K562 (cell line): ENCODE results near the gene DOCK3. TPM values are rescaled to one million over a fixed set of nuclear protein-coding genes. Genes with fewer than 3 reads are reported as not detected.

Experiments
- ATAC-seq: fragments of 200-7000 bp; cut with Tn5 transposase; 3 replicates; pipeline ENCODE4 v1.9.1; 2020; ENCODE audit warnings: moderate library complexity
- BruUV-seq: library from RNA; stranded (reverse); fragments of 400-500 nt; replicated peaks from 2 replicates; lab custom pipeline; 2021; lab: Mats Ljungman, UMichigan
- CTCF ChIA-PET: fragments of 300-600 bp; formaldehyde crosslinking; extraction: SDS; loops from one replicate; lab custom pipeline; 2021; ENCODE audit warnings: low intra/inter-chr PET ratio; lab: Yijun Ruan, JAX
- POLR2A ChIA-PET: fragments of 300-600, 350-650 bp; sonication (Branson Sonifier 250); formaldehyde crosslinking; extraction: SDS; loops from one replicate; lab custom pipeline; 2021; ENCODE audit warnings: antibody characterized with exemption, inconsistent platforms; lab: Yijun Ruan, JAX
- DNase-seq, 4 experiments: peaks; one replicate each; pipeline versions ENCODE4 v3.0.0 to v3.0.0-alpha.2; 2011 to 2018; ENCODE audit warnings: low spot score in 3 of 4, mixed read lengths in 3 of 4; ENCODE audit errors: extremely low read depth in 1 of 4
- FAIRE-seq: peaks from 2 replicates; lab custom pipeline; 2011; peaks lifted over from hg19 to GRCh38; lab: Jason Lieb, UNC
- H2AFZ ChIP-seq: 2 replicates; pipeline ENCODE4 v1.6.0; 2011; ENCODE audit warnings: low read depth, low read length, control low read depth, inconsistent platforms
- H3K27ac ChIP-seq: fragments of 200-600 bp; 3 replicates; pipeline ENCODE4 v1.8.0; 2011; ENCODE audit warnings: low read depth, mild to moderate bottlenecking, control low read depth, inconsistent platforms, low read length, moderate library complexity, mixed read lengths; ENCODE audit errors: extremely low read depth
- H3K27me3 ChIP-seq, 2 experiments: fragments of 300-600 bp in 1 of 2; 2 replicates in 1 of 2; 3 replicates in 1 of 2; pipeline versions ENCODE4 v1.6.0 to v1.8.0; 2011; ENCODE audit warnings: inconsistent platforms in 2 of 2, low read length in 2 of 2, mild to moderate bottlenecking in 1 of 2, mixed read lengths in 1 of 2, moderate library complexity in 1 of 2; ENCODE audit not compliant: control insufficient read depth in 2 of 2, insufficient read depth in 2 of 2
- H3K36me3 ChIP-seq: fragments of 300-600 bp; 3 replicates; pipeline ENCODE4 v1.8.0; 2011; ENCODE audit warnings: mild to moderate bottlenecking, low read length, inconsistent platforms; ENCODE audit not compliant: control insufficient read depth, insufficient read depth
- H3K4me1 ChIP-seq, 2 experiments: fragments of 200-600 bp in 1 of 2; replicated peaks in 1 of 2; 2 replicates in 1 of 2; 3 replicates in 1 of 2; pipeline versions ENCODE4 v1.5.1 to v1.8.0; 2011; ENCODE audit warnings: inconsistent platforms in 2 of 2, low read length in 2 of 2, mild to moderate bottlenecking in 1 of 2, mixed read lengths in 1 of 2, moderate library complexity in 1 of 2; ENCODE audit not compliant: control insufficient read depth in 2 of 2, insufficient read depth in 2 of 2
- H3K4me2 ChIP-seq: 2 replicates; pipeline ENCODE4 v1.6.1; 2011; ENCODE audit warnings: low read length, control low read depth, inconsistent platforms, mixed read lengths; ENCODE audit not compliant: insufficient read depth
- H3K4me3 ChIP-seq: fragments of 200-600 bp; sonication (generic), shearing (Covaris generic); 2 replicates; pipeline ENCODE4 v1.5.1; 2016; ENCODE audit warnings: control low read depth, inconsistent platforms
- H3K79me2 ChIP-seq: fragments of 200-600 bp; 3 replicates; pipeline ENCODE4 v1.8.0; 2011; ENCODE audit warnings: low read length, inconsistent platforms; ENCODE audit not compliant: control insufficient read depth, insufficient read depth
- H3K9ac ChIP-seq, 2 experiments: 2 replicates each; pipeline versions ENCODE4 v1.6.0 to v1.6.1; 2011; ENCODE audit warnings: low read depth in 2 of 2, low read length in 2 of 2, control low read depth in 1 of 2, inconsistent platforms in 1 of 2, mild to moderate bottlenecking in 1 of 2, mixed read lengths in 1 of 2; ENCODE audit not compliant: insufficient read depth in 1 of 2
- H3K9me1 ChIP-seq: one replicate; pipeline ENCODE4 v1.6.0; 2011; ENCODE audit warnings: inconsistent platforms, mild to moderate bottlenecking, low read length, moderate library complexity; ENCODE audit not compliant: control insufficient read depth, insufficient read depth
- H3K9me3 ChIP-seq: replicated peaks from 2 replicates; pipeline ENCODE4 v1.5.1; 2011; ENCODE audit warnings: low read depth, low read length, inconsistent platforms; ENCODE audit not compliant: control insufficient read depth, insufficient read depth
- H4K20me1 ChIP-seq: replicated peaks from 2 replicates; pipeline ENCODE4 v1.6.1; 2011; ENCODE audit warnings: low read length, inconsistent platforms, mixed read lengths; ENCODE audit not compliant: control insufficient read depth, insufficient read depth
- CTCF ChIP-seq, 3 experiments: IDR thresholded peaks in 2 of 3; conservative IDR thresholded peaks in 1 of 3; 2 replicates each; pipeline ENCODE4 v1.5.1; 2011 to 2012; ENCODE audit warnings: low read length in 3 of 3, mild to moderate bottlenecking in 3 of 3, control low read depth in 2 of 3, improper control_type of control experiment in 1 of 3, inconsistent platforms in 1 of 3, low read depth in 1 of 3, mixed read lengths in 1 of 3, moderate library complexity in 1 of 3; ENCODE audit not compliant: insufficient read depth in 2 of 3
- IFI16 ChIP-seq: fragments of 250-450 bp; sonication (Bioruptor Pico); IDR thresholded peaks from 2 replicates; pipeline ENCODE4 v2.1.2; 2022; ENCODE audit warnings: mild to moderate bottlenecking, inconsistent platforms
- ZFP1 ChIP-seq: fragments of 450-650 bp; formaldehyde crosslinking; IDR thresholded peaks from 2 replicates; pipeline ENCODE4 v1.4.0; 2020; ENCODE audit warnings: mild to moderate bottlenecking, mixed read lengths
- WGBS: fragments of 100-300 bp; shearing (Covaris generic); methylation state at CpG from one replicate; pipeline ENCODE4 v1.1.6; 2016; ENCODE audit warnings: low coverage, mixed read lengths; ENCODE audit not compliant: insufficient coverage; ENCODE audit errors: missing lambda C conversion rate; 5-methylcytosine and 5-hydroxymethylcytosine counted together
- in situ Hi-C: fragments of 300-500 bp; cut with MboI; formaldehyde crosslinking; loops from 4 replicates; pipeline ENCODE4 v1.15.0; 2018; ENCODE audit warnings: inconsistent platforms, mixed read lengths
- intact Hi-C: fragments of 100-400 bp; cut with micrococcal nuclease; formaldehyde crosslinking; loops from 2 replicates; pipeline ENCODE4 v1.14.2; 2022
- polyA plus RNA-seq, 8 experiments: library from polyadenylated mRNA; depleted of rRNA in 4 of 8; stranded (reverse) in 5 of 8; unstranded in 3 of 8; fragments of >200 nt; fragmentation: Nextera tagmentation in 2 of 8; fragmentation: Illumina TruSeq in 1 of 8; extraction: Ambion mirVana in 2 of 8; extraction: Trizol in 1 of 8; gene quantifications; 2 replicates each; pipeline versions ENCODE4 v1.2.1 to v1.2.3, GENCODE V29; 2011 to 2014; ENCODE audit warnings: inconsistent platforms in 1 of 8, missing spikeins in 1 of 8
- total RNA-seq, 7 experiments: library from RNA; depleted of rRNA in 6 of 7; stranded (reverse); fragments of >200 nt in 6 of 7; fragmentation: Illumina TruSeq in 2 of 7; extraction: Trizol in 2 of 7; gene quantifications; 2 replicates each; pipeline versions ENCODE4 v1.2.1 to v1.2.3, GENCODE V29; 2011 to 2021; ENCODE audit warnings: low replicate concordance in 1 of 7

Gene DOCK3
- total and polyA plus RNA-seq, 9 of the 15 experiments (the other 6 are each of a cell fraction or from before 2014, with no cell fraction given), result under 0.01 to 0.03 (median 0.01) TPM; not detected in 4

- Histone ChIP-seq H4K20me1 (no peaks in the 10 kb centered on the region), H3K9me3 (no peaks in the 10 kb centered on the region), H3K36me3 (no peaks in the 10 kb centered on the region), H2AFZ (no peak overlapping the region), H3K4me1 (no peaks in the 10 kb centered on the region), H3K9ac (no peak overlapping the region), H3K9me1 (no peaks in the 10 kb centered on the region), H3K4me3 (no peak overlapping the region), H3K4me2 (no peak overlapping the region), H3K27ac (no peak overlapping the region), H3K79me2 (no peaks in the 10 kb centered on the region), H3K27me3 (no peaks in the 10 kb centered on the region)
- POLR2A ChIA-PET, result no interaction called here
- BruUV-seq, result no TSS peak
- in situ Hi-C loops (no loop called here), intact Hi-C loops (no loop called here)
- ATAC-seq (no peak), FAIRE-seq (no peak), DNase-seq (peak in 3 of 4 experiments; percentile 5 to 9 (median 6))
- CTCF ChIA-PET, result no interaction called here
- WGBS, result 0% methylated on average over 5 of the region's 5 CpGs
- TF ChIP-seq IFI16 (CRISPR knock-in tag) (no peak), ZFP1 (CRISPR knock-in tag) (no peak), CTCF (IDR thresholded peaks at IDR 0.05 in 2 of 3, conservative IDR thresholded peaks at IDR 0.05 in 1 of 3; ENCODE audit: insufficient read depth in 2 of 3, low read depth in 1 of 3, low read length in 3 of 3) (peak in 1 of 3 experiments; percentile 13; a peak in 1 of 6 replicates)
These were observed 210.5 kb downstream of the DOCK3 start for GRCh38 chr3:50885070-50885850.
